PC-9 (cell line): Measurements from ENCODE around the gene ARHGAP42. TPM values are rescaled to one million over a fixed set of nuclear protein-coding genes. Genes with fewer than 3 reads are reported as not detected.

ENCODE experiments used
- BruUV-seq: library from RNA; stranded (reverse); fragments of 400-500 nt; replicated peaks from 2 replicates; lab custom pipeline; 2021; lab: Mats Ljungman, UMichigan
- CTCF ChIA-PET: fragments of 300-600 bp; sonication (Branson Sonifier 250); formaldehyde crosslinking; loops from one replicate; lab custom pipeline; 2022; ENCODE audit warnings: antibody characterized with exemption; lab: Charles Lee
- POLR2A ChIA-PET: fragments of 300-600 bp; sonication (Branson Sonifier 250); formaldehyde crosslinking; loops from one replicate; lab custom pipeline; 2022; ENCODE audit warnings: antibody characterized with exemption; ENCODE audit not compliant: unreplicated experiment; lab: Charles Lee
- DNase-seq, 2 experiments: peaks; one replicate each; pipeline versions ENCODE4 v3.0.0 to v3.0.0-alpha.2; 2015 to 2022; ENCODE audit warnings: mixed read lengths in 1 of 2
- H2AFZ ChIP-seq: fragments of 200-600 bp; sonication (generic); 2 replicates; pipeline ENCODE4 v1.8.1; 2017; ENCODE audit warnings: antibody characterized with exemption
- H3F3A ChIP-seq: fragments of 200-600 bp; sonication (generic); 2 replicates; pipeline ENCODE4 v1.8.1; 2017; ENCODE audit warnings: antibody characterized with exemption, mild to moderate bottlenecking, low read depth; ENCODE audit not compliant: insufficient read depth
- H3K27ac ChIP-seq: fragments of 200-600 bp; sonication (generic); 2 replicates; pipeline ENCODE4 v1.6.1; 2016; ENCODE audit warnings: mixed run types
- H3K27me3 ChIP-seq: fragments of 200-600 bp; sonication (generic); 2 replicates; pipeline ENCODE4 v1.6.1; 2016; ENCODE audit warnings: low read depth, mixed run types; ENCODE audit not compliant: insufficient read depth
- H3K36me3 ChIP-seq: fragments of 200-600 bp; sonication (generic); 2 replicates; pipeline ENCODE4 v1.6.1; 2016; ENCODE audit warnings: low read depth, mixed run types
- H3K4me1 ChIP-seq: fragments of 200-600 bp; sonication (generic); replicated peaks from 2 replicates; pipeline ENCODE4 v1.6.1; 2016; ENCODE audit warnings: mixed run types; ENCODE audit not compliant: insufficient read depth
- H3K4me2 ChIP-seq: fragments of 200-600 bp; sonication (generic); 2 replicates; pipeline ENCODE4 v1.6.1; 2017; ENCODE audit warnings: mixed run types
- H3K4me3 ChIP-seq: fragments of 200-600 bp; sonication (generic); 2 replicates; pipeline ENCODE4 v1.6.1; 2016; ENCODE audit warnings: mixed run types
- H3K79me2 ChIP-seq: fragments of 200-600 bp; sonication (generic); 2 replicates; pipeline ENCODE4 v1.6.1; 2017; ENCODE audit warnings: low read depth, mixed run types
- H3K9me2 ChIP-seq: fragments of 200-600 bp; sonication (generic); 2 replicates; pipeline ENCODE4 v1.8.1; 2017; ENCODE audit warnings: mild to moderate bottlenecking; ENCODE audit not compliant: insufficient read depth
- H3K9me3 ChIP-seq: fragments of 200-600 bp; sonication (generic); 2 replicates; pipeline ENCODE4 v1.8.1; 2016; ENCODE audit warnings: low read depth; ENCODE audit not compliant: insufficient read depth
- H4K20me1 ChIP-seq: fragments of 200-600 bp; sonication (generic); 2 replicates; pipeline ENCODE4 v1.8.1; 2017; ENCODE audit not compliant: insufficient read depth
- CTCF ChIP-seq: fragments of 200-600 bp; sonication (generic); conservative IDR thresholded peaks from 2 replicates; pipeline ENCODE4 v1.6.1; 2017; ENCODE audit warnings: mixed run types, antibody characterized with exemption, mild to moderate bottlenecking, moderate library complexity
- EZH2 ChIP-seq: fragments of 200-600 bp; sonication (generic); IDR thresholded peaks from 2 replicates; pipeline ENCODE4 v1.8.0; 2017; ENCODE audit warnings: antibody characterized with exemption, low read depth
- intact Hi-C: fragments of 100-400 bp; cut with micrococcal nuclease; formaldehyde crosslinking; loops from one replicate; pipeline ENCODE4 v1.10.0; 2022; ENCODE audit not compliant: unreplicated experiment
- total RNA-seq: library from RNA; stranded (reverse); gene quantifications from 2 replicates; pipeline ENCODE4 v1.2.3, GENCODE V29; 2021

Gene ARHGAP42
- total RNA-seq, 1 experiment from 2014 or later = 12.8 TPM

GRCh38 chr11:100855466-100856067 is 168.5 kb downstream of the ARHGAP42 start:
- no peaks in the 10 kb centered on the region for H3K9me3 ChIP-seq
- H4K20me1 ChIP-seq = no peaks in the 10 kb centered on the region
- no peaks in the 10 kb centered on the region for H3K9me2 ChIP-seq
- no peak overlapping the region for H3K4me3 ChIP-seq
- peak in 1 of 2 experiments; percentile 59 for DNase-seq
- TF ChIP-seq EZH2 (no peak), CTCF (peak; percentile 89)
- no peak overlapping the region for H3K4me2 ChIP-seq
- no peak overlapping the region for H3K27ac ChIP-seq
- H3K36me3 ChIP-seq = no peaks in the 10 kb centered on the region
- H3F3A ChIP-seq = peaks cover 2% of the 10 kb centered on the region; the same call in 1 of the 2 replicates
- BruUV-seq = no TSS peak
- peaks cover 3% of the 10 kb centered on the region for H3K4me1 ChIP-seq
- H3K27me3 ChIP-seq = no peaks in the 10 kb centered on the region
- no peak overlapping the region for H2AFZ ChIP-seq
- H3K79me2 ChIP-seq = no peaks in the 10 kb centered on the region
- intact Hi-C loops = loop anchor here (1.0 kb wide), 3 partner anchors 79 to 279 kb away; no protein-coding TSS in a partner anchor
- CTCF ChIA-PET = interaction anchor here (1.0 to 1.6 kb wide), 3 partner anchors 102 to 279 kb away, joined by 3 to 9 read pairs (median 3); no protein-coding TSS in a partner anchor
- POLR2A ChIA-PET = no interaction called here

- Histone ChIP-seq H3K4me2 (no peak overlapping the region), H3K4me1 (peaks cover 22% of the 10 kb centered on the region), H3K36me3 (no peaks in the 10 kb centered on the region), H2AFZ (no peak overlapping the region), H3K27me3 (no peaks in the 10 kb centered on the region), H3K4me3 (no peak overlapping the region), H3F3A (peaks cover 17% of the 10 kb centered on the region), H3K9me2 (no peaks in the 10 kb centered on the region), H3K27ac (no peak overlapping the region), H3K9me3 (no peaks in the 10 kb centered on the region), H3K79me2 (no peaks in the 10 kb centered on the region), H4K20me1 (no peaks in the 10 kb centered on the region)
- no TSS peak for BruUV-seq
- intact Hi-C loops = no loop called here
- TF ChIP-seq EZH2 (no peak), CTCF (no peak)
- no peak for DNase-seq
- ChIA-PET POLR2A (interaction anchor here (0.6 kb wide), 1 partner anchor 29 kb away, joined by 6 read pairs; no protein-coding TSS in a partner anchor), CTCF (interaction anchor here (0.7 kb wide), 1 partner anchor 176 kb away, joined by 3 read pairs; no protein-coding TSS in a partner anchor)
These were observed 170.3 kb downstream of the ARHGAP42 start for GRCh38 chr11:100857236-100858005.

- H3K9me2 ChIP-seq = no peaks in the 10 kb centered on the region
- H2AFZ ChIP-seq = no peak overlapping the region
- peak overlapping the region; percentile 44 for H3K4me2 ChIP-seq
- no peaks in the 10 kb centered on the region for H3K9me3 ChIP-seq
- H3K79me2 ChIP-seq = no peaks in the 10 kb centered on the region
- H4K20me1 ChIP-seq = no peaks in the 10 kb centered on the region
- BruUV-seq = TSS peak; percentile 98
- no peaks in the 10 kb centered on the region for H3K36me3 ChIP-seq
- no peak for DNase-seq
- H3K4me3 ChIP-seq = no peak overlapping the region
- intact Hi-C loops = loop anchor here (1.0 kb wide), 4 partner anchors 68 to 281 kb away; partner anchors contain the start of gene ARHGAP42
- H3K4me1 ChIP-seq = peaks cover 34% of the 10 kb centered on the region
- TF ChIP-seq EZH2 = no peak
- no peak for TF ChIP-seq CTCF
- H3K27ac ChIP-seq = peak overlapping the region; percentile 62
- ChIA-PET POLR2A (no interaction called here), CTCF (no interaction called here)
- peaks cover 25% of the 10 kb centered on the region for H3F3A ChIP-seq
- H3K27me3 ChIP-seq = no peaks in the 10 kb centered on the region
These were observed 173.4 kb downstream of the ARHGAP42 start for GRCh38 chr11:100860318-100861155.
